NCI-H128 (cell line): ENCODE measurements around the gene PPP1R2.

Source experiments
- DNase-seq: peaks from one replicate; lab custom pipeline; 2025; ENCODE audit not compliant: unreplicated experiment; lab: John Stamatoyannopoulos, UW

Gene PPP1R2

GRCh38 chr3:195566797-195567196, 23.7 kb upstream of the PPP1R2 start:
- DNase-seq = no peak

- no peak for DNase-seq
Measured at GRCh38 chr3:195565716-195566115, 22.6 kb upstream of the PPP1R2 start.

- DNase-seq = no peak
Measured at GRCh38 chr3:195563317-195563716, 20.2 kb upstream of the PPP1R2 start.

GRCh38 chr3:195559723-195560409, 16.7 kb upstream of the PPP1R2 start:
- no peak for DNase-seq

- no peak for DNase-seq
Measured at GRCh38 chr3:195558602-195559001, 15.5 kb upstream of the PPP1R2 start.

- DNase-seq = no peak
Measured at GRCh38 chr3:195557322-195557721, 14.2 kb upstream of the PPP1R2 start.

- DNase-seq = no peak
Measured at GRCh38 chr3:195556390-195556789, 13.3 kb upstream of the PPP1R2 start.

- DNase-seq = no peak
Measured at GRCh38 chr3:195555110-195555509, 12.0 kb upstream of the PPP1R2 start.

- DNase-seq = no peak
Measured at GRCh38 chr3:195554458-195554857, 11.3 kb upstream of the PPP1R2 start.

- no peak for DNase-seq
Measured at GRCh38 chr3:195553268-195553667, 10.1 kb upstream of the PPP1R2 start.

- DNase-seq = no peak
Measured at GRCh38 chr3:195551381-195551978, 8.4 kb upstream of the PPP1R2 start.

GRCh38 chr3:195550723-195551122, 7.6 kb upstream of the PPP1R2 start:
- no peak for DNase-seq

- no peak for DNase-seq
Measured at GRCh38 chr3:195549931-195550519, 6.9 kb upstream of the PPP1R2 start.

- no peak for DNase-seq
Measured at GRCh38 chr3:195548987-195549386, 5.9 kb upstream of the PPP1R2 start.

- no peak for DNase-seq
Measured at GRCh38 chr3:195548501-195548900, 5.4 kb upstream of the PPP1R2 start.

GRCh38 chr3:195548006-195548405, 4.9 kb upstream of the PPP1R2 start:
- no peak for DNase-seq

- DNase-seq = no peak
Measured at GRCh38 chr3:195546130-195546560, 3.0 kb upstream of the PPP1R2 start.

GRCh38 chr3:195544634-195545033, 1.5 kb upstream of the PPP1R2 start:
- no peak for DNase-seq

- DNase-seq = no peak
Measured at GRCh38 chr3:195544230-195544536, 1.1 kb upstream of the PPP1R2 start.

- no peak for DNase-seq
Measured at GRCh38 chr3:195543500-195544229, 540 bp upstream of the PPP1R2 start.

GRCh38 chr3:195542316-195542697, 818 bp downstream of the PPP1R2 start:
- DNase-seq = no peak

GRCh38 chr3:195540511-195540910, 2.6 kb downstream of the PPP1R2 start:
- no peak for DNase-seq
